ENCODE data around the gene RASA2.

DNA sequence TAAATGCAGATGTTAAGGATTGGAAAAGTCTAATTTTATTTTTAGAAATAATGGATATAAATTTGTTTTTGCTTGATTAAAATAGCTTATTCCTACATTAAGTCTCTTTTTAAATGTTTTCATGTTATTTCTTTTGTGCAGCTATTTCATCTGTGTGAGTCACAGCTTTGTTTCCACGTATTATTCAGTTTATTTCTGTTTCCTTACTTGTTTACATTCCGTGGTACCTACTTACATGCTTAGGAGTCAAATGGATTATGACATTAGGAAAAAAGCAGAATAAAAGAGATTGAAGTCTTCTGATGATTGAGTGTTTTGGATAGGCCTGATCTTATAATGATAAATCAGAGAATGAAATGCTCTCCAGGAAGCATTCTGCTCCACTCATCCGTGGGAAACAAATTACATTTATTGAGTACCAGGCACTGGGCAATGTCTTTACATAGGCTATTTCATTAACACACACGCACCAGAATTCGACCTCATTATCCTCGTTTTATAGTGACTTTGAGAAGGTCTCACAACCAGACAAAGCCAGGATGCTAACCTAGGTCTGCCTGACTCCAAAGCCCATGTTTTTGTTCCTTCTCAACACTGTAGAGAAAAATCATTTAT lies 38.1 kb upstream of the RASA2 start:
- TF ChIP-seq, protein P1, sequence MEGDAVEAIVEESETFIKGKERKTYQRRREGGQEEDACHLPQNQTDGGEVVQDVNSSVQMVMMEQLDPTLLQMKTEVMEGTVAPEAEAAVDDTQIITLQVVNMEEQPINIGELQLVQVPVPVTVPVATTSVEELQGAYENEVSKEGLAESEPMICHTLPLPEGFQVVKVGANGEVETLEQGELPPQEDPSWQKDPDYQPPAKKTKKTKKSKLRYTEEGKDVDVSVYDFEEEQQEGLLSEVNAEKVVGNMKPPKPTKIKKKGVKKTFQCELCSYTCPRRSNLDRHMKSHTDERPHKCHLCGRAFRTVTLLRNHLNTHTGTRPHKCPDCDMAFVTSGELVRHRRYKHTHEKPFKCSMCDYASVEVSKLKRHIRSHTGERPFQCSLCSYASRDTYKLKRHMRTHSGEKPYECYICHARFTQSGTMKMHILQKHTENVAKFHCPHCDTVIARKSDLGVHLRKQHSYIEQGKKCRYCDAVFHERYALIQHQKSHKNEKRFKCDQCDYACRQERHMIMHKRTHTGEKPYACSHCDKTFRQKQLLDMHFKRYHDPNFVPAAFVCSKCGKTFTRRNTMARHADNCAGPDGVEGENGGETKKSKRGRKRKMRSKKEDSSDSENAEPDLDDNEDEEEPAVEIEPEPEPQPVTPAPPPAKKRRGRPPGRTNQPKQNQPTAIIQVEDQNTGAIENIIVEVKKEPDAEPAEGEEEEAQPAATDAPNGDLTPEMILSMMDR (IDR thresholded peaks at IDR 0.05; ENCODE audit: poor library complexity): no peak
- no peak for TF ChIP-seq EZH2 (IDR thresholded peaks at IDR 0.05; ENCODE audit: borderline replicate concordance)

Data from hepatocyte (in vitro differentiated cells).